GM21423 (cell line): Measurements from ENCODE around the gene CRACDL.

ENCODE experiments used
- ATAC-seq: cut with Tn5 transposase; IDR thresholded peaks from one replicate; pipeline ENCODE4 v1.9.1; 2021; ENCODE audit warnings: mild to moderate bottlenecking, moderate library complexity; ENCODE audit not compliant: unreplicated experiment

The CRACDL gene

GRCh38 chr2:98781822-98782221 is 154.2 kb downstream of the CRACDL start:
- ATAC-seq: no peak

GRCh38 chr2:98778741-98779483 is 157.1 kb downstream of the CRACDL start:
- no peak for ATAC-seq

- no peak for ATAC-seq
Measured at GRCh38 chr2:98778151-98778550, 157.9 kb downstream of the CRACDL start.

- no peak for ATAC-seq
Measured at GRCh38 chr2:98777710-98778109, 158.3 kb downstream of the CRACDL start.

GRCh38 chr2:98777076-98777475 is 158.9 kb downstream of the CRACDL start:
- ATAC-seq: no peak

GRCh38 chr2:98776136-98776535 is 159.9 kb downstream of the CRACDL start:
- no peak for ATAC-seq

GRCh38 chr2:98775146-98775986 is 160.7 kb downstream of the CRACDL start:
- ATAC-seq: no peak

GRCh38 chr2:98773907-98774306 is 162.1 kb downstream of the CRACDL start:
- no peak for ATAC-seq

- no peak for ATAC-seq
Measured at GRCh38 chr2:98773169-98773568, 162.9 kb downstream of the CRACDL start.

- ATAC-seq: no peak
Measured at GRCh38 chr2:98772536-98772935, 163.5 kb downstream of the CRACDL start.

GRCh38 chr2:98771721-98772524 is 164.1 kb downstream of the CRACDL start:
- no peak for ATAC-seq

- ATAC-seq: no peak
Measured at GRCh38 chr2:98771264-98771663, 164.8 kb downstream of the CRACDL start.

- no peak for ATAC-seq
Measured at GRCh38 chr2:98769784-98770183, 166.2 kb downstream of the CRACDL start.

- ATAC-seq: no peak
Measured at GRCh38 chr2:98769114-98769476, 166.9 kb downstream of the CRACDL start.

- no peak for ATAC-seq
Measured at GRCh38 chr2:98768384-98769113, 167.5 kb downstream of the CRACDL start.

- no peak for ATAC-seq
Measured at GRCh38 chr2:98764499-98764898, 171.5 kb downstream of the CRACDL start.

- no peak for ATAC-seq
Measured at GRCh38 chr2:98763209-98763951, 172.6 kb downstream of the CRACDL start.

- ATAC-seq: no peak
Measured at GRCh38 chr2:98761909-98762308, 174.1 kb downstream of the CRACDL start.

- no peak for ATAC-seq
Measured at GRCh38 chr2:98761267-98761781, 174.7 kb downstream of the CRACDL start.
